ENCODE measurements around the gene MDP1.

DNA sequence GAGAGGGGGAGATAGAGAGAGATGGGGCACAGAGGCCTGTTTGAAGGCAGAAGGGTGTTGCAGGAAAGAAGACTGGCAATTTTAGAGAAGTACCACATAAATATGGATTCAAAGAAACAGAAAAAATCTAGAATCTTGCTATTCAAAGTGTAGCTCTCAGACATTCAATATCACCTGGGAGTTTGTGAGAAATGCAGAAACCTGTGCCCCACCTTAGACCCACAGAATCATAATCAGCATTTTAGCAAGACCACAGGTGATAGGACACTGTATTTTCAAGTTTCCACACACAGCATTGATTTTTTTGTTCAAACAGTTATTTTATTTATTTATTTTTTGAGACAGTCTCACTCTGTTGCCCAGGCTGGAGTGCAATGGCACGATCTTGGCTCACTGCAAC is 13.0 kb upstream of the MDP1 start:
- TF ChIP-seq RXRA (IDR thresholded peaks at IDR 0.05; ENCODE audit: insufficient read depth, low read depth, low read length) (no peak), POLR2A (IDR thresholded peaks at IDR 0.05; ENCODE audit: control extremely low read depth in 1 of 2, low read depth in 2 of 2, low read length in 2 of 2) (no peak), HDAC6 (IDR thresholded peaks at IDR 0.05; ENCODE audit: low read depth, low read length) (no peak), SIN3A (conservative IDR thresholded peaks at IDR 0.05 in 1 of 2, IDR thresholded peaks at IDR 0.05 in 1 of 2; ENCODE audit: low read depth in 1 of 2, low read length in 2 of 2) (no peak), CTCF (IDR thresholded peaks at IDR 0.05; ENCODE audit: control extremely low read depth in 1 of 3, insufficient read depth in 1 of 3, low read depth in 1 of 3, low read length in 3 of 3) (no peak), GABPA (IDR thresholded peaks at IDR 0.05; ENCODE audit: borderline replicate concordance, insufficient read depth, low read length) (no peak), RAD21 (IDR thresholded peaks at IDR 0.05 in 1 of 2, conservative IDR thresholded peaks at IDR 0.05 in 1 of 2; ENCODE audit: low read depth in 2 of 2, low read length in 2 of 2) (no peak), BCL11A (IDR thresholded peaks at IDR 0.05; ENCODE audit: low read depth in 2 of 2, low read length in 2 of 2) (no peak), ZNF274 (IDR thresholded peaks at IDR 0.05; ENCODE audit: borderline replicate concordance, extremely low read depth, low read length) (no peak), CHD2 (IDR thresholded peaks at IDR 0.05; ENCODE audit: low read length) (no peak), ATF3 (IDR thresholded peaks at IDR 0.05; ENCODE audit: insufficient read depth, low read depth, low read length) (no peak)

All from H1 (cell line).